GM21723 (cell line): ENCODE data around the gene CCL18.
"Not testable (repeated sequence)": the region's sequence is repeated elsewhere in the genome, so short reads cannot be mapped to it uniquely, and the experiment has no call there.

Experiments used
- ATAC-seq: cut with Tn5 transposase; IDR thresholded peaks from one replicate; pipeline ENCODE4 v1.9.1; 2021; ENCODE audit warnings: mild to moderate bottlenecking, moderate library complexity; ENCODE audit not compliant: unreplicated experiment

The CCL18 gene

GRCh38 chr17:36063786-36064541, at the start of gene CCL18:
CCL18 (plus strand) TSS chr17:36064272; CDS start chr17:36064343, 71 bp downstream.
- ATAC-seq: no peak

- no peak for ATAC-seq
Measured at GRCh38 chr17:36014946-36015345, 49.1 kb upstream of the CCL18 start.

- ATAC-seq: not testable (repeated sequence)
Measured at GRCh38 chr17:36015895-36016294, 48.2 kb upstream of the CCL18 start.

- no peak for ATAC-seq
Measured at GRCh38 chr17:36016555-36016954, 47.5 kb upstream of the CCL18 start.

GRCh38 chr17:36017799-36018198, 46.3 kb upstream of the CCL18 start, which contains the start of gene CCL23:
CCL23 (minus strand) TSS chr17:36017972; CDS start chr17:36017897, 75 bp downstream.
- no peak for ATAC-seq

- no peak for ATAC-seq
Measured at GRCh38 chr17:36019423-36019822, 44.6 kb upstream of the CCL18 start.

GRCh38 chr17:36024106-36024869, 39.8 kb upstream of the CCL18 start:
- ATAC-seq: no peak

GRCh38 chr17:36027761-36028160, 36.3 kb upstream of the CCL18 start:
- ATAC-seq: no peak

- no peak for ATAC-seq
Measured at GRCh38 chr17:36030956-36031355, 33.1 kb upstream of the CCL18 start.

GRCh38 chr17:36034127-36034526, 29.9 kb upstream of the CCL18 start:
- ATAC-seq: no peak

- ATAC-seq: no peak
Measured at GRCh38 chr17:36036235-36036634, 27.8 kb upstream of the CCL18 start.

GRCh38 chr17:36048066-36048465, 16.0 kb upstream of the CCL18 start:
- ATAC-seq: no peak

GRCh38 chr17:36049643-36050042, 14.4 kb upstream of the CCL18 start:
- ATAC-seq: no peak

GRCh38 chr17:36055171-36055570, 8.9 kb upstream of the CCL18 start:
- ATAC-seq: no peak

- ATAC-seq: no peak
Measured at GRCh38 chr17:36055921-36056520, 8.1 kb upstream of the CCL18 start.

- no peak for ATAC-seq
Measured at GRCh38 chr17:36057911-36058310, 6.2 kb upstream of the CCL18 start.

GRCh38 chr17:36059406-36059805, 4.7 kb upstream of the CCL18 start:
- no peak for ATAC-seq

GRCh38 chr17:36060816-36061215, 3.3 kb upstream of the CCL18 start:
- no peak for ATAC-seq

- ATAC-seq: no peak
Measured at GRCh38 chr17:36066365-36066985, 2.4 kb downstream of the CCL18 start.

GRCh38 chr17:36068524-36068923, 4.5 kb downstream of the CCL18 start:
- no peak for ATAC-seq

GRCh38 chr17:36069136-36069535, 5.1 kb downstream of the CCL18 start:
- ATAC-seq: no peak
